ENCODE measurements around the gene SCG2. TPM values are rescaled to one million over a fixed set of nuclear protein-coding genes. Genes with fewer than 3 reads are reported as not detected.

Gene SCG2
- total and polyA plus RNA-seq, 2 of the 4 experiments (the other 2 are of a cell fraction): 0.36 to 0.46 TPM

GRCh38 chr2:223587301-223587700 is 14.9 kb downstream of the SCG2 start:
- Histone ChIP-seq H2BK120ac (ENCODE audit: low read depth, low read length) (no peak overlapping the region), H4K8ac (ENCODE audit: low read depth in 2 of 2, low read length in 2 of 2) (no peak overlapping the region), H3K56ac (ENCODE audit: extremely low read depth, insufficient read depth, low read length) (no peak overlapping the region), H4K5ac (ENCODE audit: low read depth, low read length) (no peak overlapping the region), H2BK15ac (ENCODE audit: low read depth, low read length) (no peak overlapping the region), H3K23ac (ENCODE audit: low read depth, low read length) (no peak overlapping the region), H3K27me3 (ENCODE audit: control insufficient read depth, insufficient read depth, low read length) (no peaks in the 10 kb centered on the region), H3K9me3 (ENCODE audit: control insufficient read depth, insufficient read depth, low read length) (no peaks in the 10 kb centered on the region), H2AK5ac (ENCODE audit: low read depth, low read length) (no peak overlapping the region), H3K4me2 (ENCODE audit: low read depth, low read length) (no peak overlapping the region), H3K4me3 (ENCODE audit: insufficient read depth, low read depth, low read length) (no peak overlapping the region), H3K9me1 (ENCODE audit: insufficient read depth, low read length) (no peaks in the 10 kb centered on the region), H3K79me1 (ENCODE audit: low read depth in 1 of 2, low read length in 2 of 2) (no peaks in the 10 kb centered on the region), H2BK5ac (ENCODE audit: low read depth, low read length, poor library complexity, severe bottlenecking) (no peak overlapping the region), H3K18ac (ENCODE audit: low read depth, low read length) (no peak overlapping the region), H3K27ac (ENCODE audit: insufficient read depth, low read length) (no peak overlapping the region), H3K14ac (replicated peaks; ENCODE audit: low read depth, low read length) (no peak overlapping the region), H2BK20ac (ENCODE audit: low read depth, low read length) (no peak overlapping the region), H3K4me1 (ENCODE audit: control insufficient read depth, insufficient read depth, low read length) (peaks cover 6% of the 10 kb centered on the region; the same call in 1 of the 2 replicates), H2AFZ (replicated peaks; ENCODE audit: low read length, poor library complexity) (no peak overlapping the region), H4K91ac (ENCODE audit: insufficient read depth, low read depth, low read length) (no peak overlapping the region), H3K36me3 (ENCODE audit: control insufficient read depth, insufficient read depth, low read length) (no peaks in the 10 kb centered on the region), H2AK9ac (replicated peaks; ENCODE audit: low read depth, low read length, poor library complexity) (no peak overlapping the region), H4K20me1 (ENCODE audit: insufficient read depth, low read length) (no peaks in the 10 kb centered on the region), H3K4ac (ENCODE audit: low read depth, low read length) (no peak overlapping the region), H3K9ac (ENCODE audit: low read depth, low read length) (no peak overlapping the region)
- BruUV-seq (replicated peaks): no TSS peak
- dilution Hi-C loops (cut with HindIII; ENCODE audit: low sequenced_read_pairs, unreplicated experiment) (no loop called here), intact Hi-C loops (cut with micrococcal nuclease) (no loop called here), in situ Hi-C loops (cut with MboI; ENCODE audit: low sequenced_read_pairs) (loop anchor here (25.0 kb wide), 1 partner anchor 975 kb away; no protein-coding TSS in a partner anchor)
- DNase-seq: no peak
- CTCF ChIA-PET: no interaction called here
- no CpG with 5 or more reads among the region's 3 CpGs for WGBS, 2 experiments (ENCODE audit: extremely low coverage in 2 of 2, insufficient read length in 1 of 2)
- no peak for TF ChIP-seq MXI1 (IDR thresholded peaks at IDR 0.05; ENCODE audit: borderline replicate concordance, low read depth, low read length)
- no peak for TF ChIP-seq MAZ (IDR thresholded peaks at IDR 0.05; ENCODE audit: borderline replicate concordance, low read depth, low read length)
- TF ChIP-seq RFX5 (IDR thresholded peaks at IDR 0.05; ENCODE audit: low read depth, low read length): no peak
- no peak for TF ChIP-seq BHLHE40 (IDR thresholded peaks at IDR 0.05; ENCODE audit: low read depth, low read length)
- ATAC-seq (ENCODE audit: low read depth): no peak
- POLR2A ChIA-PET (ENCODE audit: unreplicated experiment): no interaction called here

Measured in IMR-90 (cell line).